Hippocampal formation (tissue), 2 donors: ENCODE results near the gene FKBP10.
A peak's percentile ranks its signal among the peaks of the same experiment; 100 is the strongest.
"Not testable (repeated sequence)": the region's sequence is repeated elsewhere in the genome, so short reads cannot be mapped to it uniquely, and the experiment has no call there.

Experiments used
- DNase-seq, 2 donors: peaks; one replicate each; lab custom pipeline; 2025; lab: John Stamatoyannopoulos, UW

The FKBP10 gene

GRCh38 chr17:41810659-41811548 lies 1.9 kb upstream of the FKBP10 start:
- no peak for DNase-seq

- peak; percentile 31 to 61 for DNase-seq
These were observed 1.0 kb upstream of the FKBP10 start, which contains the start of gene P3H4 for GRCh38 chr17:41811549-41812380. P3H4 (minus strand) TSS chr17:41811949; CDS start chr17:41811915, 34 bp downstream.

GRCh38 chr17:41813152-41813680 lies 412 bp downstream of the FKBP10 start:
- no peak for DNase-seq

- DNase-seq, result no peak
These were observed 908 bp downstream of the FKBP10 start for GRCh38 chr17:41813699-41814124.

- DNase-seq, result no peak
These were observed 1.4 kb downstream of the FKBP10 start for GRCh38 chr17:41814195-41814594.

GRCh38 chr17:41816637-41817320 lies 4.0 kb downstream of the FKBP10 start:
- DNase-seq, result no peak

GRCh38 chr17:41818024-41818423 lies 5.2 kb downstream of the FKBP10 start:
- DNase-seq, result no peak

GRCh38 chr17:41821776-41822175 lies 9.0 kb downstream of the FKBP10 start:
- no peak for DNase-seq

GRCh38 chr17:41822216-41823140 lies 9.7 kb downstream of the FKBP10 start:
- DNase-seq, result no peak

GRCh38 chr17:41823141-41823524 lies 10.3 kb downstream of the FKBP10 start:
- no peak for DNase-seq

GRCh38 chr17:41823580-41823979 lies 10.8 kb downstream of the FKBP10 start:
- DNase-seq, result no peak

GRCh38 chr17:41824086-41824485 lies 11.3 kb downstream of the FKBP10 start:
- DNase-seq, result no peak

GRCh38 chr17:41825175-41825845 lies 12.5 kb downstream of the FKBP10 start:
- no peak for DNase-seq

- not testable (repeated sequence) for DNase-seq
These were observed 17.2 kb downstream of the FKBP10 start for GRCh38 chr17:41829961-41830360.

GRCh38 chr17:41835214-41835799 lies 22.5 kb downstream of the FKBP10 start:
- DNase-seq, result no peak

- DNase-seq, result peak in 1 of 2 donors; percentile 61
These were observed 23.2 kb downstream of the FKBP10 start, which contains the start of gene NT5C3B for GRCh38 chr17:41835800-41836549. NT5C3B (minus strand) TSS chr17:41836232; CDS start chr17:41836193, 39 bp downstream.

- DNase-seq, result no peak
These were observed 23.9 kb downstream of the FKBP10 start for GRCh38 chr17:41836550-41837196.
